Trophoblast cell (in vitro differentiated cells and primary cell): ENCODE data around the gene CTAG1A.
"Not testable (repeated sequence)": the region's sequence is repeated elsewhere in the genome, so short reads cannot be mapped to it uniquely, and the experiment has no call there.

Experiments used
- DNase-seq, 2 donors: peaks; one replicate each; pipeline ENCODE4 v3.0.0-alpha.2; 2016
- H2AFZ ChIP-seq: 2 replicates; pipeline ENCODE4 v1.6.1; 2013; ENCODE audit warnings: low read length, moderate library complexity, mild to moderate bottlenecking; ENCODE audit not compliant: insufficient read depth, poor library complexity
- H2AK5ac ChIP-seq: 2 replicates; pipeline ENCODE4 v1.6.1; 2013; ENCODE audit warnings: mild to moderate bottlenecking, low read length
- H2BK120ac ChIP-seq: 2 replicates; pipeline ENCODE4 v1.6.1; 2013; ENCODE audit warnings: low read length, mild to moderate bottlenecking, moderate library complexity; ENCODE audit not compliant: insufficient read depth, poor library complexity
- H2BK12ac ChIP-seq: 2 replicates; pipeline ENCODE4 v1.6.1; 2013; ENCODE audit warnings: mild to moderate bottlenecking, low read length, moderate library complexity
- H2BK5ac ChIP-seq: 2 replicates; pipeline ENCODE4 v1.6.1; 2013; ENCODE audit warnings: low read length, low read depth, moderate library complexity, mild to moderate bottlenecking; ENCODE audit not compliant: poor library complexity
- H3K14ac ChIP-seq: 2 replicates; pipeline ENCODE4 v1.6.1; 2013; ENCODE audit warnings: mild to moderate bottlenecking, low read length
- H3K18ac ChIP-seq: 2 replicates; pipeline ENCODE4 v1.6.1; 2013; ENCODE audit warnings: mild to moderate bottlenecking, low read length
- H3K23ac ChIP-seq: 2 replicates; pipeline ENCODE4 v1.6.1; 2013; ENCODE audit warnings: low read length
- H3K27ac ChIP-seq: 2 replicates; pipeline ENCODE4 v1.5.1; 2013; ENCODE audit warnings: low read depth, mild to moderate bottlenecking, inconsistent platforms, low read length, moderate library complexity
- H3K27me3 ChIP-seq: 2 replicates; pipeline ENCODE4 v1.6.1; 2013; ENCODE audit warnings: inconsistent platforms, mild to moderate bottlenecking, low read length, moderate library complexity; ENCODE audit not compliant: insufficient read depth
- H3K36me3 ChIP-seq, 2 experiments: 1 replicate in 1 of 2; 2 replicates in 1 of 2; pipeline ENCODE4 v1.6.1; 2013; ENCODE audit warnings: low read length in 2 of 2, mild to moderate bottlenecking in 2 of 2, moderate library complexity in 1 of 2; ENCODE audit not compliant: insufficient read depth in 2 of 2, control insufficient read depth in 1 of 2
- H3K4ac ChIP-seq: 2 replicates; pipeline ENCODE4 v1.6.1; 2013; ENCODE audit warnings: low read depth, mild to moderate bottlenecking, low read length, moderate library complexity
- H3K4me1 ChIP-seq, 2 experiments: 1 replicate in 1 of 2; 2 replicates in 1 of 2; pipeline ENCODE4 v1.6.1; 2013; ENCODE audit warnings: low read length in 2 of 2, mild to moderate bottlenecking in 2 of 2, moderate library complexity in 1 of 2; ENCODE audit not compliant: insufficient read depth in 2 of 2, control insufficient read depth in 1 of 2
- H3K4me2 ChIP-seq: 2 replicates; pipeline ENCODE4 v1.6.1; 2013; ENCODE audit warnings: inconsistent platforms, mild to moderate bottlenecking, low read length, moderate library complexity
- H3K4me3 ChIP-seq: 2 replicates; pipeline ENCODE4 v1.5.1; 2013; ENCODE audit warnings: mild to moderate bottlenecking, low read depth, low read length, inconsistent platforms
- H3K79me1 ChIP-seq: one replicate; pipeline ENCODE4 v1.6.1; 2013; ENCODE audit warnings: low read length
- H3K79me2 ChIP-seq: 2 replicates; pipeline ENCODE4 v1.6.1; 2013; ENCODE audit warnings: low read length, mild to moderate bottlenecking; ENCODE audit not compliant: control insufficient read depth, insufficient read depth, poor library complexity
- H3K9ac ChIP-seq: 2 replicates; pipeline ENCODE4 v1.6.1; 2013; ENCODE audit warnings: mild to moderate bottlenecking, low read length
- H3K9me3 ChIP-seq: 2 replicates; pipeline ENCODE4 v1.6.1; 2013; ENCODE audit warnings: low read depth, mild to moderate bottlenecking, control low read depth, inconsistent platforms, low read length; ENCODE audit not compliant: insufficient read depth
- H4K12ac ChIP-seq: 2 replicates; pipeline ENCODE4 v1.6.1; 2013; ENCODE audit warnings: low read depth, mild to moderate bottlenecking, low read length, moderate library complexity
- H4K8ac ChIP-seq: 2 replicates; pipeline ENCODE4 v1.6.1; 2013; ENCODE audit warnings: low read depth, mild to moderate bottlenecking, low read length, moderate library complexity
- H4K91ac ChIP-seq: one replicate; pipeline ENCODE4 v1.6.1; 2013; ENCODE audit warnings: low read depth, mild to moderate bottlenecking, low read length, moderate library complexity
- WGBS: extraction: QIAGEN DNeasy Blood & Tissue Kit; methylation state at CpG from one replicate; pipeline ENCODE4 v1.1.7; 2013; ENCODE audit warnings: missing lambda C conversion rate; ENCODE audit not compliant: insufficient read length, insufficient coverage; ENCODE audit errors: extremely low coverage; 5-methylcytosine and 5-hydroxymethylcytosine counted together

The CTAG1A gene

GRCh38 chrX:154613586-154613985, 28.7 kb downstream of the CTAG1A start:
- H3K27me3 ChIP-seq, H3K4me2 ChIP-seq, H3K9me3 ChIP-seq, H3K79me2 ChIP-seq, H3K9ac ChIP-seq, H3K23ac ChIP-seq, H3K4me3 ChIP-seq, H4K8ac ChIP-seq, H3K4ac ChIP-seq, H2BK12ac ChIP-seq, H2AFZ ChIP-seq, H3K4me1 ChIP-seq, H2BK120ac ChIP-seq, H3K18ac ChIP-seq, H3K36me3 ChIP-seq, H3K27ac ChIP-seq, DNase-seq, H3K79me1 ChIP-seq, H2AK5ac ChIP-seq, H2BK5ac ChIP-seq, H4K12ac ChIP-seq, H3K14ac ChIP-seq, H4K91ac ChIP-seq: not testable (repeated sequence)
- WGBS = no CpG with 5 or more reads among the region's 12 CpGs

- not testable (repeated sequence) for H4K91ac ChIP-seq, H3K79me1 ChIP-seq, H3K27me3 ChIP-seq, H3K4me3 ChIP-seq, H2BK5ac ChIP-seq, H4K8ac ChIP-seq, H4K12ac ChIP-seq, H3K36me3 ChIP-seq, H2AK5ac ChIP-seq, H3K4ac ChIP-seq, H2AFZ ChIP-seq, H3K9ac ChIP-seq, DNase-seq, H3K4me2 ChIP-seq, H3K27ac ChIP-seq, H3K23ac ChIP-seq, H2BK12ac ChIP-seq, H3K14ac ChIP-seq, H3K18ac ChIP-seq, H3K4me1 ChIP-seq, H3K9me3 ChIP-seq, H3K79me2 ChIP-seq, H2BK120ac ChIP-seq
- no CpG with 5 or more reads among the region's 28 CpGs for WGBS
Measured at GRCh38 chrX:154619182-154619581, 34.2 kb downstream of the CTAG1A start, which contains the start of gene CTAG1B. CTAG1B (minus strand) TSS chrX:154619282; CDS start chrX:154619218, 64 bp downstream.

GRCh38 chrX:154620767-154621414, 36.0 kb downstream of the CTAG1A start:
- H3K27me3 ChIP-seq, H4K91ac ChIP-seq, H3K4ac ChIP-seq, H3K9me3 ChIP-seq, H3K4me3 ChIP-seq, H2AK5ac ChIP-seq, H3K27ac ChIP-seq, H2BK5ac ChIP-seq, H2BK12ac ChIP-seq, H3K79me2 ChIP-seq, H3K36me3 ChIP-seq, H3K4me1 ChIP-seq, H3K9ac ChIP-seq, H3K79me1 ChIP-seq, H4K12ac ChIP-seq, H3K14ac ChIP-seq, H3K18ac ChIP-seq, H3K23ac ChIP-seq, H4K8ac ChIP-seq, H2AFZ ChIP-seq, DNase-seq, H3K4me2 ChIP-seq, H2BK120ac ChIP-seq: not testable (repeated sequence)
- no CpG with 5 or more reads among the region's 11 CpGs for WGBS

GRCh38 chrX:154628960-154629359, 44.0 kb downstream of the CTAG1A start:
- WGBS = no CpG with 5 or more reads among the region's 5 CpGs
- not testable (repeated sequence) for H3K4me1 ChIP-seq, H2BK120ac ChIP-seq, H4K91ac ChIP-seq, H4K8ac ChIP-seq, DNase-seq, H3K23ac ChIP-seq, H3K4ac ChIP-seq, H3K27me3 ChIP-seq, H2AK5ac ChIP-seq, H2BK12ac ChIP-seq, H3K9me3 ChIP-seq, H3K9ac ChIP-seq, H3K14ac ChIP-seq, H2BK5ac ChIP-seq, H3K18ac ChIP-seq, H3K79me2 ChIP-seq, H3K27ac ChIP-seq, H3K4me2 ChIP-seq, H3K79me1 ChIP-seq, H4K12ac ChIP-seq, H2AFZ ChIP-seq, H3K36me3 ChIP-seq, H3K4me3 ChIP-seq
